HepG2 (cell line): ENCODE measurements around the gene SRCAP. TPM values are rescaled to one million over a fixed set of nuclear protein-coding genes. Genes with fewer than 3 reads are reported as not detected.
A peak's percentile ranks its signal among the peaks of the same experiment; 100 is the strongest.

Experiments
- ARID4A ChIP-seq: sonication (generic); formaldehyde crosslinking; IDR thresholded peaks from 2 replicates; pipeline ENCODE4 v1.5.0; 2020; ENCODE audit warnings: mild to moderate bottlenecking, missing genetic modification reagents, borderline replicate concordance
- GZF1 ChIP-seq: sonication (generic); formaldehyde crosslinking; IDR thresholded peaks from 2 replicates; pipeline ENCODE4 v1.5.1; 2020; ENCODE audit warnings: mild to moderate bottlenecking, missing genetic modification reagents
- HMGXB4 ChIP-seq, 2 experiments: sonication (generic) in 1 of 2; formaldehyde crosslinking in 1 of 2; IDR thresholded peaks; 2 replicates each; pipeline versions ENCODE4 v1.4.0 to v1.6.1; 2018 to 2020; ENCODE audit warnings: missing genetic modification reagents in 2 of 2, borderline replicate concordance in 1 of 2, low read depth in 1 of 2, mild to moderate bottlenecking in 1 of 2, missing biosample characterization in 1 of 2
- KDM3A ChIP-seq: IDR thresholded peaks from 2 replicates; pipeline ENCODE4 v1.6.1; 2018; ENCODE audit warnings: low read depth, missing compliant biosample characterization
- RERE ChIP-seq: IDR thresholded peaks from 2 replicates; pipeline ENCODE4 v1.6.1; 2016; ENCODE audit warnings: low read depth, missing genetic modification reagents, missing compliant biosample characterization
- SMARCC2 ChIP-seq: fragments of 450-650 bp; IDR thresholded peaks from 2 replicates; pipeline ENCODE4 v1.6.1; 2017; ENCODE audit warnings: antibody characterized with exemption, mild to moderate bottlenecking
- SNAPC2 ChIP-seq: sonication (generic); formaldehyde crosslinking; IDR thresholded peaks from 2 replicates; pipeline ENCODE4 v1.8.1; 2022; ENCODE audit warnings: mild to moderate bottlenecking, missing genetic modification reagents
- UBTF ChIP-seq: sonication (generic); formaldehyde crosslinking; IDR thresholded peaks from 2 replicates; pipeline ENCODE4 v1.4.0; 2020; ENCODE audit warnings: mild to moderate bottlenecking, missing genetic modification reagents
- ZBTB2 ChIP-seq: sonication (generic); formaldehyde crosslinking; IDR thresholded peaks from 2 replicates; pipeline ENCODE4 v1.8.0; 2022; ENCODE audit warnings: low read depth, missing genetic modification reagents
- ZNF121 ChIP-seq: sonication (generic); formaldehyde crosslinking; IDR thresholded peaks from 2 replicates; pipeline ENCODE4 v1.5.0; 2020; ENCODE audit warnings: mild to moderate bottlenecking, missing genetic modification reagents
- ZNF550 ChIP-seq: sonication (generic); formaldehyde crosslinking; IDR thresholded peaks from 2 replicates; pipeline ENCODE4 v1.4.0; 2020; ENCODE audit warnings: mild to moderate bottlenecking, missing genetic modification reagents, borderline replicate concordance
- polyA plus RNA-seq, 8 experiments: library from polyadenylated mRNA; depleted of rRNA in 3 of 8; stranded (reverse) in 7 of 8; unstranded in 1 of 8; fragments of >200 nt; fragmentation: Illumina TruSeq in 4 of 8; extraction: Trizol in 4 of 8; gene quantifications; 2 replicates each; pipeline versions ENCODE4 v1.2.1 to v1.2.3, GENCODE V29; 2011 to 2016; ENCODE audit warnings: low read depth in 4 of 8, missing spikeins in 1 of 8, mixed read lengths in 1 of 8; ENCODE audit not compliant: insufficient read depth in 1 of 8
- total RNA-seq, 5 experiments: library from RNA; depleted of rRNA; stranded (reverse); fragments of >200 nt; fragmentation: Illumina TruSeq; extraction: Trizol; gene quantifications; 2 replicates each; pipeline ENCODE4 v1.2.3, GENCODE V29; 2016; ENCODE audit warnings: low read depth in 1 of 5

The SRCAP gene
- total and polyA plus RNA-seq, 2 of the 13 experiments (the other 11 are each of a cell fraction or from before 2014, with no cell fraction given): 4.9 to 9.0 TPM

GRCh38 chr16:30698139-30698815 is 694 bp upstream of the SRCAP start (continued):
- TF ChIP-seq ARID4A (peak; percentile 85), SMARCC2 (no peak), GZF1 (CRISPR knock-in tag) (0 out of 2 replicates have a peak, but pooled peaks have one; percentile 4), ZNF550 (no peak), SNAPC2 (CRISPR knock-in tag) (no peak; the same call in 1 of the 2 replicates), UBTF (CRISPR knock-in tag) (peak; percentile 89), ZBTB2 (peak; percentile 96; the same call in 1 of the 2 replicates), HMGXB4 (CRISPR knock-in tag; IDR thresholded peaks at IDR 0.05; ENCODE audit: borderline replicate concordance in 1 of 2, low read depth in 1 of 2) (peak; percentile 94), ZNF121 (CRISPR knock-in tag) (no peak), RERE (CRISPR knock-in tag) (no peak), KDM3A (CRISPR knock-in tag) (peak; percentile 95; the same call in 1 of the 2 replicates)
